GM21526 (cell line): Measurements from ENCODE around the gene WASHC2A.
"Not testable (repeated sequence)": the region's sequence is repeated elsewhere in the genome, so short reads cannot be mapped to it uniquely, and the experiment has no call there.

Experiments used
- ATAC-seq: cut with Tn5 transposase; IDR thresholded peaks from one replicate; pipeline ENCODE4 v1.9.1; 2021; ENCODE audit warnings: moderate library complexity; ENCODE audit not compliant: unreplicated experiment, low FRiP score

Gene WASHC2A

DNA sequence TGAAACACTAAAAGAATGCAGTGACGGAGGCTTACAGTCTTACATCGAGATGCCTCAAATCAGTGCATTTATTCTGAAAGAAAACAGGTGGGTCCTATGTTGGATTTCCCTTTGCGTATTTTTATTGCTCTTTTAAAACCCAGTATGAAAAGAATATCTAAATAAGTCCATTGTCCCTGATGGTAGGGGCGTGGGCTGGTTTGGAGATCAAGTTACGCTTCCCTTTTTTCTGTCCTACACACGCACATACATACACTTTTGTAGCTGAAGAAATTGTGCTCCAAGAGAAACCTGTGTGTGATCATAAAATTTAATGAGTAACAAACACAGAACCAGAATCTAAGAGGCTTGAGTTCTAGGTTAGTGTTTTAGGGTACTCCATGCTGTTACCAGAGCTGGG is 64.6 kb downstream of the WASHC2A start:
- not testable (repeated sequence) for ATAC-seq

DNA sequence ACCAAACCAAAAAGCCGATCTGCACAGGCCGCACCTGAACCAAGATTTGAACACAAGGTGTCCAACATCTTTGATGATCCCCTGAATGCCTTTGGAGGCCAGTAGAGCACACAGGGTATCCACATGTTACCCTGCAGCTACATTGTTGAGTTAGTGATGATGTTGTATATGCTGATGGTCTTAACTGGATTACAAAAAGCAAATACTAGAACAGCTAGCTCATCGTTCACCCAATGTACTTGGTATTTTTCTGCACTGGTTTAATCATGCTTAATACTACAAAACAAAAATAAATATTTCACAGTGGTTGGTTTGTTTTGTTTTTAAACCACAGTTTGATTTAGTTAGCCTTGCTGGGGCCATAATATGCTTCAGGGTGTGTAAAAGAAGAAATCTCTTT is 65.1 kb downstream of the WASHC2A start:
- ATAC-seq: not testable (repeated sequence)

DNA sequence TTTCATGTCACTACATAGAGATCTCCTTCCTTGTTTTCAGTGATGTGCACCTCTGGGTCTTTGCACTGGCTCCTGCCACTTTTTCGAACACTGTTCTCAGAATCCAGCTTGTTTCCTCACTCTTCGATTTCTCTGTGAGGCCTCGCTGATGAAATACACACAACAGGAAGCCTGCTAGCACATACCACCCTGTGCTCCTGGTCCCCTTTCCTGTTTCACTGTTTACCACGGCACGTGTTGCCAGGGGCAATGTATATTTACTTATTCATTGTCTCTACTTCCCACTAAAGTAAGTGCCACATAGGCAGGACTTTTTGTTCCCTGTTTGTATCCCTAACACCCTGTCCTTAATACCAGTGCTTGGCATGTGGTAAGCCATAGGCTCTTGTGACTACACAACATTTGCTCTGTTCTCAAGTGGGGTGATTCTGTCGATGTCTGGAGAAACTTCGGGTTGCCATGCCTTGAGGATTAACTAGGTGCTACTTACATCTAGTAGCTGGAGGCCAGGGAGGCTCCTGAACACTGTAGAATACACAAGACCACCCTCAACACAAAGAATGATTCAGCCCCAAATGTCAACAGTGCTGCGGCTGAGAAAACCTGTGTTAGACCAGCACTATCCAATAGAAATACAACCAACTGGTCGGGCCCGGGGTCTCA is 75.9 kb downstream of the WASHC2A start:
- not testable (repeated sequence) for ATAC-seq

DNA sequence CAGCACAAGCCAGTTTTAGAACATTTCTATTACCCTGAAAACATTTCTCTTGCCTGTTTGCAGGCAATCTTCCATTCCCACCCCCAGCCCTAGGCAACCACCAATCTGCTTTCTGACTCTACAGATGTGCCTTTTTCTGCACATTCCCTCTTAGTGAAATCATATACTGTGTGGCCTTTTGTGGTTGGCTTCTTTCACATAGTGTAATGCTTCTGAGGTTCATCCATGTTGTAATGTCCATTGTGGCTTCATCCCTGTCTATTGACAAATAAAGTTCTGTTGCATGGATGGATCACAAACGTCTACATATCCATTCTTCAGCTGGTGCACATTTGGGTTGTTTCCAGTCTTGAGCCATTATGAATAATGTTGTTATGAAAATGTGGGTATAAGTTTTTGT is 77.8 kb downstream of the WASHC2A start:
- not testable (repeated sequence) for ATAC-seq

DNA sequence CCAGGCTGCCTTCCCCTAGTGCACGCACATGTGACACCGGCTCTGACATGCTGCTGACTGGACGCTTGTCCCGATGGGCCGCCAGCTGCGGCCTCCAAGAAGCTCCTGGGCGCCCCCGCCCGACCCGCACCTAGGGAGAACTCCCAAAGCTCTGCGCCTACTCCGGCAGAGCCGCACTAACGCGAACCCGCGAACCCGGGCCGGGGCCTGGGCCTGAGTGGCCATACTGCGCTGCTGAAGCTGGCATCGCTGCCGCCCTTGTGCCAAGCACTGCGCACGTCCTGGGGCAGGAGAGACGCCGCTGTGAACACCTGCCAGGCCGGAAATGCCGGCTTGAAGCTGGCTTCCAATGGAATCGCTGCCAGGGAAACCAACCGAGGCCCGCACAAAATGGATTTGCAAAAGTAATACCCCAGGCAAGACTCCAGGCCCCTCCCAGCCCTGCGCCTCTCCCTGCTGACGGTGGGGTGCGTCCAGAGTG is 85.1 kb downstream of the WASHC2A start:
- no peak for ATAC-seq

DNA sequence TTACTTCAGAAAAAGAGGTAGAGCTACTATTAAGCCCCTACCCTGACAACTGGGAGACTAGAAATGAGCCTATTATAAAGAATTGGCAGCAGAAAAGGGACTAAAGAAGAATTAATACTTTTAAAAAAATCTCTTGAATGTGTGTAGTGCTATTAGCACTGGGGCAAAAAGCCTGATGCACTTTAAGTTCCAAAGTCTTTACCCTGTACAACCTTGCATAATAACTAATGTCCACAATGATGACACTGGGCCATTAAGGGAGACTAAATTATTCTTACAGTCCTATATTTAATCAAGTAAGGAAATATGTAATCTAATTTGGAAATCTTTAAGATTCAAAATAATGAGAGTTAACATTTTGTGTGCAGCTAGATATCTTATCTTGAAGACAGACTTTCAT is 90.1 kb downstream of the WASHC2A start:
- ATAC-seq: not testable (repeated sequence)

DNA sequence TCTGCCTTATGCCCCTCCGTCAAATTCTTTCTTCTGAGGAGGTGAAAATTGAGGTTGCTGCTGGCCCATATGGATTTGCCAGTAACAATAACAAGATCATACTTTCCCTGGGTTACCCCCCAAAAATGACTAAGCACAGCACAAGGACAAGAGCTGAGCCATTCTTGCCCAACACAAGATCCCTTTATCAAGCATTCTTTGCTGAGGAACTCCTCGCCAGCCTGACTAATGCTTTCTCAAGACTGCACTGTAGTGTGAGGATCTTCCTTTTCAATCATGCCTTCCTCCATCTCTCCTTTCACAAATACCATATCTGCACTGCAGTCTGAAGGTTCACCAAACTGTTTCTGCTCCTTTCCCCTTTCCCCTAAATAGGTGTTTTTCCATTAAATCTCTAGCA is 92.1 kb downstream of the WASHC2A start:
- ATAC-seq: not testable (repeated sequence)

DNA sequence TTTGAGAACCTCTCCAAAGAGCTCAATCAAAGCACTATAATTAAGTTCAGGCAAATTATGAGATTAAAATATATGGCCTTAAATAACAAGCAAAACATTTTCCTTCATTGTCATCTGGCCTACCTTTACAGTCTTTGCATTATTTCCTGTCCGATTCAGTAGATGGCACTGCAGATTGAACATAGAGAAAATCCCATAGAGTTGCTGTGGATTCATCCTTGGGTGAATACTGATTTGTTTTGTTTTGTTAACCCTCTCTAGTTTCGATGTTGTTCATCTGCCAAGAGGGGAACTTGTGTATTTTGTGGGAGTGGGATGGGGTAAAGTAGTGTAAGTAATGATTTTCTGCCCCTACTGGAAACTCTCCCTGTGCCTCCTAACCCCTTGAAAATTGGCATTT is 97.3 kb downstream of the WASHC2A start:
- not testable (repeated sequence) for ATAC-seq

DNA sequence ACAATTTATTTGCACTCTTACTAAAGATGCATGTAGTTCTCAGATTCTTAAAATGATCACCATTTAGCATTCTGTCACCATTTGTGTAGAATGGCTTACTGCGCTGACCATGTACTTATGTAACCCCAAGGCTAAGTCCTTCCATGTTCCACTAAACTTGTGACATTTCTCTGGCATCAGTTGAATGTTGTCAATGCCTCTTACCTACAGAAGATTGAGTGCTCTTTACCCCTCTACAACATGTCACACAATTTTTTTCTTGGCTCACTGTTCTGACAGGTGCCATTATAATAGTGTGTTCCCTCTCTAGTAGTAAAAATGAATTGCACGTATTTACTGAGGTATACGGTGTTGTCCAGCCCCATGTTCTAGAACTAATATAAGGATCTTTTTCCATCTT is 100.1 kb downstream of the WASHC2A start:
- ATAC-seq: not testable (repeated sequence)

DNA sequence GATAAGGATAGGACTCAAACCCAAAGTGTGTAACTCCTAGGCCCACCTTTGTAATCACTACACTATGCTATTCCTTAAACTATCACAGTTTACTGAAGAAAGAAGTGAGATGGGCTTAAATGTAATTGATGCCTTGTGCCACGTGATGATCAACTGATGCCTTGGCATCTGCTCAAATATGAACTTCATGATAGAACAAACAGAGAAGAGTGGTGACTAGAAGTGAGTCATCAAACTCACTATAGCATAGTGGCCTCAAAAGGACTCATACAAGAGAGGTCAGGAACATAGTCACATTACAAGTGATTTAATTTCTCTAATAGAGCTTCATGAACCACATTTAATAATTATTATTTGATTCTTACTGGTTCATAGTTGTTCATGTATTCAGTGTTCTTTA is 101.8 kb downstream of the WASHC2A start:
- ATAC-seq: not testable (repeated sequence)

DNA sequence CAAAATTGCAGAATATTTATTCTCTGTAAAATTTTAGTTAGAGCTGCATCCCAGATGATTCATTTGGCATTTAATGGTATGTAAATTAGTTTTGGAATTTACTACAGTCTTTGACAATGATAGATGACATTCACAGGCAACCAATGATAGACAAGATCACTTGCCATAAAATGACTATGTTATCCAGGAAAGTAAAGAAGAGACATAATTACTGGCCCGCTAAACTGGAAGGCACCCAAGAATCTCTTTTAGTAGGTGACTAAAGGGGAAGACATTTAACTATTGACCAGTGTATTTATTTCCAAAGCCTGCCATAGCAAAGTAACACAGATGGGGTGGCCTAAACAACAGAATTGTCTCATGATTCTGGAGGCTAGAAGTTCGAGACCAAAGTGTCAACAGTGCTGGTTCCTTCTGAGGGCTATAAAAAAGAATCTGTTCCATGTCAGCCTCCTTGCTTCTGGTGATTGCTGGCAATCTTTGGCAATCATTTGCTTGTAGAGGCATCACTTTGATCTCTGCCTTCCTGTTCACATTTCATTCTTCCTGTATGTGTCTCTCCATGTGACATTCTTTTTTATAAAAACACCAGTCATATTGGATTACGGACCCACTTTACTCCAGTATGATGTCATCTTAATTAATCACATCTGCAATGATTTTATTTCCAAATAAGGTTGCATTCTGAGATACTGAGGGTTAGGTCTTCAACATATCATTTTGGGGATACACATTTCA is 107.2 kb downstream of the WASHC2A start:
- ATAC-seq: not testable (repeated sequence)
